ENCODE results near the gene TP53TG3.
"Not testable (repeated sequence)": the region's sequence is repeated elsewhere in the genome, so short reads cannot be mapped to it uniquely, and the experiment has no call there.

TP53TG3 gene

DNA sequence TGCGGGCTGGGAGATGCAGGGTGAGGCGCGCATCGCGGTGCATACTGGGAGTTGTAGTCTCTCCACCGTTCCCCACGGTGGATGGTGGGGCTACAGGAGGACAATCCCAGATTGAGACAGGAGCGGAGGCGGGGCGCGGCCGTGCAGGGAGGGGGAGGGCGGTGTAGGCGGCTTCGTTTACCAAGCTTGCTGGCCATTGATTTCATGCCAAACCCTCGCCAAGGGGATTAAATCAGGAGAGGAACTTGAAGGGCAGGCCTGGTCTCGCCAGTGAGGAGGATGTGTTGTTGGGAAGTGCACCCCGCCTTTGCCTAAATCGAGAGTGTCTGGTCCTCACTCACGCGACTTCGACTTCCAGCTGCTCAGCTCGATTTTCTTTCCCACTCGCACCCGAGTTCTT lies at the start of gene TP53TG3:
Gene TP53TG3 (minus strand): TSS at position 101 of the 400 bp plus-strand sequence. CDS start 68 bp downstream, at position 33.
- not testable (repeated sequence) for DNase-seq (ENCODE audit: low read depth in 2 of 3, low spot score in 1 of 3)

GRCh38 chr16:32650876-32651275 lies 25.1 kb downstream of the TP53TG3 start:
- not testable (repeated sequence) for DNase-seq (ENCODE audit: low read depth in 2 of 3, low spot score in 1 of 3)

- not testable (repeated sequence) for DNase-seq (ENCODE audit: low read depth in 2 of 3, low spot score in 1 of 3)
Measured at GRCh38 chr16:32647562-32647961, 28.4 kb downstream of the TP53TG3 start.

GRCh38 chr16:32646780-32647179 lies 29.2 kb downstream of the TP53TG3 start:
- DNase-seq (ENCODE audit: low read depth in 2 of 3, low spot score in 1 of 3): not testable (repeated sequence)

GRCh38 chr16:32646177-32646576 lies 29.8 kb downstream of the TP53TG3 start:
- DNase-seq (ENCODE audit: low read depth in 2 of 3, low spot score in 1 of 3): not testable (repeated sequence)

- DNase-seq (ENCODE audit: low read depth in 2 of 3, low spot score in 1 of 3): not testable (repeated sequence)
Measured at GRCh38 chr16:32645278-32645908, 30.6 kb downstream of the TP53TG3 start.

- DNase-seq (ENCODE audit: low read depth in 2 of 3, low spot score in 1 of 3): not testable (repeated sequence)
Measured at GRCh38 chr16:32644715-32645114, 31.2 kb downstream of the TP53TG3 start.

GRCh38 chr16:32637614-32638013 lies 38.4 kb downstream of the TP53TG3 start:
- DNase-seq (ENCODE audit: low read depth in 2 of 3, low spot score in 1 of 3): not testable (repeated sequence)

GRCh38 chr16:32632096-32632495 lies 43.9 kb downstream of the TP53TG3 start:
- not testable (repeated sequence) for DNase-seq (ENCODE audit: low read depth in 2 of 3, low spot score in 1 of 3)

Data from stimulated activated CD4-positive, alpha-beta T cell treated with anti-CD3 and anti-CD28 coated beads, Interleukin-12 subunit alpha, Interleukin-12 subunit beta, amount 100 ng/mL, for 48 hours (primary cell).